CD4-positive, alpha-beta memory T cell (primary cell): Measurements from ENCODE around the gene NKAIN4. TPM values are rescaled to one million over a fixed set of nuclear protein-coding genes. Genes with fewer than 3 reads are reported as not detected.

Experiments
- CTCF ChIA-PET: fragments of 350-600 bp; sonication (Branson Sonifier 250); formaldehyde crosslinking; loops from one replicate; lab custom pipeline; 2021; ENCODE audit warnings: inconsistent platforms; ENCODE audit not compliant: partially characterized antibody; lab: Charles Lee
- POLR2A ChIA-PET: fragments of 350-600 bp; sonication (Branson Sonifier 250); formaldehyde crosslinking; loops from one replicate; lab custom pipeline; 2021; ENCODE audit not compliant: partially characterized antibody; lab: Charles Lee
- DNase-seq, 5 donors: peaks; one replicate each; pipeline versions ENCODE4 v3.0.0 to v3.0.0-alpha.2; 2020 to 2022; ENCODE audit warnings: mixed read lengths in 1 of 5
- H3K27ac ChIP-seq: one replicate; pipeline ENCODE4 v1.7.0; 2013; ENCODE audit warnings: low read depth, low read length
- H3K27me3 ChIP-seq: 2 replicates; pipeline ENCODE4 v1.7.0; 2013; ENCODE audit warnings: mild to moderate bottlenecking, low read length, moderate library complexity; ENCODE audit not compliant: insufficient read depth
- H3K36me3 ChIP-seq: 2 replicates; pipeline ENCODE4 v1.7.0; 2013; ENCODE audit warnings: mild to moderate bottlenecking, low read length, moderate library complexity; ENCODE audit not compliant: insufficient read depth
- H3K4me1 ChIP-seq: 2 replicates; pipeline ENCODE4 v1.7.0; 2013; ENCODE audit warnings: mild to moderate bottlenecking, low read length, moderate library complexity; ENCODE audit not compliant: insufficient read depth
- H3K4me3 ChIP-seq, 2 donors: one replicate each; pipeline ENCODE4 v1.7.0; 2013; ENCODE audit warnings: low read length in 2 of 2, mild to moderate bottlenecking in 1 of 2
- H3K9me3 ChIP-seq, 2 donors: one replicate each; pipeline ENCODE4 v1.7.0; 2013; ENCODE audit warnings: low read length in 2 of 2, control low read depth in 1 of 2; ENCODE audit not compliant: control insufficient read depth in 1 of 2
- H3K27ac Mint-ChIP-seq, 7 donors: one replicate each; pipeline ENCODE4 v1.8.0; 2020 to 2021; ENCODE audit warnings: mixed read lengths in 7 of 7, mild to moderate bottlenecking in 6 of 7, inconsistent platforms in 3 of 7, moderate library complexity in 3 of 7
- H3K27me3 Mint-ChIP-seq, 2 donors: one replicate each; pipeline ENCODE4 v1.8.0; 2020 to 2021; ENCODE audit warnings: mixed read lengths in 2 of 2
- H3K36me3 Mint-ChIP-seq, 2 donors: one replicate each; pipeline ENCODE4 v1.8.0; 2020 to 2021; ENCODE audit warnings: mixed read lengths in 2 of 2, inconsistent platforms in 1 of 2, mild to moderate bottlenecking in 1 of 2
- H3K4me1 Mint-ChIP-seq, 4 donors: one replicate each; pipeline ENCODE4 v1.8.0; 2020 to 2021; ENCODE audit warnings: mixed read lengths in 4 of 4, mild to moderate bottlenecking in 1 of 4
- H3K4me3 Mint-ChIP-seq, 8 donors: one replicate each; pipeline ENCODE4 v1.8.0; 2020 to 2021; ENCODE audit warnings: mixed read lengths in 8 of 8, mild to moderate bottlenecking in 7 of 8, moderate library complexity in 6 of 8, inconsistent platforms in 3 of 8
- H3K9me3 Mint-ChIP-seq, 8 donors: one replicate each; pipeline ENCODE4 v1.8.0; 2020 to 2021; ENCODE audit warnings: mixed read lengths in 8 of 8, mild to moderate bottlenecking in 5 of 8, inconsistent platforms in 3 of 8, moderate library complexity in 1 of 8
- intact Hi-C: fragments of 100-400 bp; cut with micrococcal nuclease; formaldehyde crosslinking; loops from one replicate; pipeline ENCODE4 v1.15.1; 2023
- microRNA-seq: library from miRNA; unstranded; fragments of <30 nt; microRNA quantifications from one replicate; pipeline ENCODE4 v1.2.0, GENCODE V29; 2021; ENCODE audit warnings: borderline replicate concordance, borderline number of aligned reads, borderline microRNAs expressed, mixed read lengths
- polyA plus RNA-seq, 2 donors: library from polyadenylated mRNA; unstranded; fragments of 300-500 nt; fragmentation: Illumina TruSeq; gene quantifications; one replicate each; pipeline ENCODE4 v1.2.3, GENCODE V29; 2021
- total RNA-seq, 2 experiments: library from RNA; stranded (reverse); gene quantifications; one replicate each; pipeline ENCODE4 v1.2.3, GENCODE V29; 2021

The NKAIN4 gene
- total and polyA plus RNA-seq, 4 experiments from 2014 or later: not detected

- H3K4me3 ChIP-seq: no peak overlapping the region
- H3K27me3 Mint-ChIP-seq: no peaks in the 10 kb centered on the region
- H3K36me3 Mint-ChIP-seq: peaks cover 25 to 31% of the 10 kb centered on the region in 2 donors
- H3K4me3 Mint-ChIP-seq: no peak overlapping the region
- peaks cover 23% of the 10 kb centered on the region for H3K36me3 ChIP-seq
- intact Hi-C loops: no loop called here
- CTCF ChIA-PET: no interaction called here
- H3K27ac Mint-ChIP-seq: no peak overlapping the region
- peaks cover 3 to 15% (median 8%) of the 10 kb centered on the region in 4 donors for H3K4me1 Mint-ChIP-seq
- no peaks in the 10 kb centered on the region for H3K9me3 Mint-ChIP-seq
- DNase-seq: no peak
- no peak overlapping the region for H3K27ac ChIP-seq
- POLR2A ChIA-PET: no interaction called here
- no peaks in the 10 kb centered on the region for H3K27me3 ChIP-seq
- no peaks in the 10 kb centered on the region for H3K9me3 ChIP-seq
- peaks cover 13% of the 10 kb centered on the region for H3K4me1 ChIP-seq
Observed at GRCh38 chr20:63192721-63193120, 61.5 kb downstream of the NKAIN4 start.

GRCh38 chr20:63191400-63191799 lies 62.9 kb downstream of the NKAIN4 start:
- ChIA-PET POLR2A (no interaction called here), CTCF (no interaction called here)
- DNase-seq: no peak
- Histone ChIP-seq H3K27ac (no peak overlapping the region), H3K4me1 (peaks cover 1% of the 10 kb centered on the region), H3K36me3 (peaks cover 18% of the 10 kb centered on the region), H3K27me3 (no peaks in the 10 kb centered on the region), H3K4me3 (no peak overlapping the region), H3K9me3 (no peaks in the 10 kb centered on the region)
- Mint-ChIP-seq H3K9me3 (no peaks in the 10 kb centered on the region), H3K4me3 (no peak overlapping the region), H3K36me3 (peaks cover 16 to 20% of the 10 kb centered on the region in 2 donors), H3K4me1 (peaks cover 1 to 3% (median 2%) of the 10 kb centered on the region in 4 donors), H3K27me3 (no peaks in the 10 kb centered on the region), H3K27ac (no peak overlapping the region)
- intact Hi-C loops: no loop called here

GRCh38 chr20:63190828-63191227 lies 63.4 kb downstream of the NKAIN4 start:
- intact Hi-C loops: no loop called here
- no peaks in the 10 kb centered on the region for H3K27me3 ChIP-seq
- no peaks in the 10 kb centered on the region for H3K9me3 ChIP-seq
- Mint-ChIP-seq H3K4me3 (no peak overlapping the region), H3K27ac (no peak overlapping the region), H3K9me3 (no peaks in the 10 kb centered on the region), H3K4me1 (peaks cover 0 to 3% (median 0%) of the 10 kb centered on the region in 4 donors), H3K27me3 (no peaks in the 10 kb centered on the region), H3K36me3 (peaks cover 12 to 14% of the 10 kb centered on the region in 2 donors)
- POLR2A ChIA-PET: no interaction called here
- H3K4me1 ChIP-seq: no peaks in the 10 kb centered on the region
- CTCF ChIA-PET: no interaction called here
- H3K4me3 ChIP-seq: no peak overlapping the region
- peaks cover 16% of the 10 kb centered on the region for H3K36me3 ChIP-seq
- no peak for DNase-seq
- no peak overlapping the region for H3K27ac ChIP-seq

Small RNA genes within 50 kb of the gene (microRNA-seq; reads per million reads assigned to microRNA genes)
- gene MIR3196 (not detected), gene MIR4326 (not detected)

Other genes starting within 250 kb of the NKAIN4 start
- gene BHLHE23, start 247.5 kb downstream of the NKAIN4 start, total RNA-seq: not detected
- gene BHLHE23, start 247.5 kb downstream of the NKAIN4 start, polyA plus RNA-seq: not detected
- gene YTHDF1, start 38.3 kb downstream of the NKAIN4 start, total RNA-seq: 10 to 100 TPM; 47.7 to 48.1 TPM
- 10 to 100 TPM; 21.1 to 43.2 TPM for gene YTHDF1, start 38.3 kb downstream of the NKAIN4 start, polyA plus RNA-seq
- gene BIRC7, start 18.6 kb downstream of the NKAIN4 start, total RNA-seq: not detected
- not detected for gene BIRC7, start 18.6 kb downstream of the NKAIN4 start, polyA plus RNA-seq
- 100 to 1,000 TPM; 113 to 120 TPM for gene ARFGAP1, start 18.4 kb upstream of the NKAIN4 start, total RNA-seq
- 10 to 100 TPM; 11.5 to 26.0 TPM for gene ARFGAP1, start 18.4 kb upstream of the NKAIN4 start, polyA plus RNA-seq
- under 1 TPM in 1 of 2 experiments, not detected in 1; 0.11 TPM for gene COL20A1, start 38.7 kb upstream of the NKAIN4 start, total RNA-seq
- not detected for gene COL20A1, start 38.7 kb upstream of the NKAIN4 start, polyA plus RNA-seq
- gene CHRNA4, start 106.9 kb upstream of the NKAIN4 start, total RNA-seq: not detected
- not detected for gene CHRNA4, start 106.9 kb upstream of the NKAIN4 start, polyA plus RNA-seq
- not detected for gene KCNQ2, start 218.2 kb upstream of the NKAIN4 start, total RNA-seq
- not detected for gene KCNQ2, start 218.2 kb upstream of the NKAIN4 start, polyA plus RNA-seq
- gene EEF1A2, start 244.6 kb upstream of the NKAIN4 start, total RNA-seq: under 1 TPM; 0.36 to 0.81 TPM
- gene EEF1A2, start 244.6 kb upstream of the NKAIN4 start, polyA plus RNA-seq: not detected